Measurements from ENCODE around the gene CRY2.

The CRY2 gene

GRCh38 chr11:45879803-45880686 is 32.8 kb downstream of the CRY2 start:
- no peak overlapping the region for H3K4me3 ChIP-seq (ENCODE audit: low read depth, low read length)
- TF ChIP-seq, protein P1, sequence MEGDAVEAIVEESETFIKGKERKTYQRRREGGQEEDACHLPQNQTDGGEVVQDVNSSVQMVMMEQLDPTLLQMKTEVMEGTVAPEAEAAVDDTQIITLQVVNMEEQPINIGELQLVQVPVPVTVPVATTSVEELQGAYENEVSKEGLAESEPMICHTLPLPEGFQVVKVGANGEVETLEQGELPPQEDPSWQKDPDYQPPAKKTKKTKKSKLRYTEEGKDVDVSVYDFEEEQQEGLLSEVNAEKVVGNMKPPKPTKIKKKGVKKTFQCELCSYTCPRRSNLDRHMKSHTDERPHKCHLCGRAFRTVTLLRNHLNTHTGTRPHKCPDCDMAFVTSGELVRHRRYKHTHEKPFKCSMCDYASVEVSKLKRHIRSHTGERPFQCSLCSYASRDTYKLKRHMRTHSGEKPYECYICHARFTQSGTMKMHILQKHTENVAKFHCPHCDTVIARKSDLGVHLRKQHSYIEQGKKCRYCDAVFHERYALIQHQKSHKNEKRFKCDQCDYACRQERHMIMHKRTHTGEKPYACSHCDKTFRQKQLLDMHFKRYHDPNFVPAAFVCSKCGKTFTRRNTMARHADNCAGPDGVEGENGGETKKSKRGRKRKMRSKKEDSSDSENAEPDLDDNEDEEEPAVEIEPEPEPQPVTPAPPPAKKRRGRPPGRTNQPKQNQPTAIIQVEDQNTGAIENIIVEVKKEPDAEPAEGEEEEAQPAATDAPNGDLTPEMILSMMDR (IDR thresholded peaks at IDR 0.05; ENCODE audit: borderline replicate concordance, insufficient read depth, low read depth, low read length): no peak

DNA sequence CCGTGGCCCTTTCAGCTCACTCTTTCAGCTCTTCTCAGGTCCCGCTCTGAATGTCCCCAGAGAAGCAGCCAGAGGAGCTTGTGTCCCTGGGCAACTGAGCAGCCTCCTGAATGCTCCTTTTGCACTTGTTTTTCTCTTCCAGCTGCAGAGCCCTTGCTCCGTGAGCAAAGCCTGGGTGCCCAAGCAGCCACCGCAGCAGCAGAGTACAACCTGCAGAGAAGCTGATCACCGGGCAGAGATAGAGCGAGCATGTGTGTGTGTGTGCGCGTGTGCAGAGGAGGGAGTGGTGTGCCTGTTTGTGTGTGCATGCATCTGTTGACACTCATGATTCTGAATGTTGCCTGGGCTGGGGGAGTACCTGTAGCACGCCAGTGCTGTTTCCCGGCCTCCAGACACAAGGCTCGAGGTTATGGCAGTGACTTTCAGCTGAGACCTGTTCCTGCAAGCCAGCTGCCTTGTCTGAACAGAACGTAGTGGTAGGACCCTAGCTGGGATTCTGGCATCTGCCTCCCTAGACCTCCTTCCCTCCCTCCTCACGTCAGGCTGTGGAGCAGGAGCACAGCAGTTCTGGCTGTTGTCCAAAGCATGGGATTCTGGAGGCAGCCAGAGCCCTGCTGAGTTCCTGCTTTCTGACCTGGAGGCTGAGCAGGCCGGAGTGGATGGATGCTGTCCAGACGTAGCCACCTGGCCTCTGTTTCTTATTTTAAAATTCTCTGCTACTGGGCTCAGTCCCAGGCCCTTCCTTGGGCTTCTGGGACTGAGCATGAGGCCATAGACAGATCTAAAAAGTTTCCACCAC is 33.7 kb downstream of the CRY2 start:
- no peak overlapping the region for H3K4me3 ChIP-seq (ENCODE audit: low read depth, low read length)
- TF ChIP-seq, protein P1 (IDR thresholded peaks at IDR 0.05; ENCODE audit: borderline replicate concordance, insufficient read depth, low read depth, low read length): no peak

DNA sequence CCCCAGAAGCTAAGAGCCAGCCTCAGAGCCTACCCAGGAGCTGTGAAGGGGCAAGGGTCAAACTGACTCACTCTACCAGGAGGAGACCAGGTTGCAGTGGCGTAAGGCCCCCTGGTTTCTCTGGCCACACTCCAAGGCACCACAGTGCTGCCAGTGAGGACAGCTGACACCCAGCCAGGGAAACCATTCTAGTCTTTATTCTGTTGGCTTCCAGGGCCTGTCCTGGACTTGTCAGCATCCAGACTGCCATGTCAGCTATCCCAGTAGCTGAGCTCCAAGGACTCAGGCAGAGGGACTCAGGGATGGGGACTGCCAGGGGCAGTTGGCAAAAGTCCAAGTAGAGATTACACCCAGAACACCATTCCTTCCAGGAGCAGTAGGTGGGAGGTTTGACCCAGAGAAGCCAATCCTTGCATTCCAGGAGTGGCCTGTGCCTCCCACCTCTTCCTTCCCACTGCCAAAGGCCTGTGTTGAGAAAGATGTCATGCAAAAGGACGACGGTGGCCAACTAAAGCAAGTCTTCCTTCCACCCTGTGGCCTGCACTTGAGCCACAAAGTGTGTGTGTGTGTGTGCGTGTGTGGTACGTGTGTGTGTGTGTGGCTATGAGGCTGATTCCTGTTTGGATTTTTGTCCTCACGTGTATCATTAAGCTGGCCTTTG is 34.6 kb downstream of the CRY2 start:
- TF ChIP-seq, protein P1 (IDR thresholded peaks at IDR 0.05; ENCODE audit: borderline replicate concordance, insufficient read depth, low read depth, low read length): no peak
- no peak overlapping the region for H3K4me3 ChIP-seq (ENCODE audit: low read depth, low read length)

DNA sequence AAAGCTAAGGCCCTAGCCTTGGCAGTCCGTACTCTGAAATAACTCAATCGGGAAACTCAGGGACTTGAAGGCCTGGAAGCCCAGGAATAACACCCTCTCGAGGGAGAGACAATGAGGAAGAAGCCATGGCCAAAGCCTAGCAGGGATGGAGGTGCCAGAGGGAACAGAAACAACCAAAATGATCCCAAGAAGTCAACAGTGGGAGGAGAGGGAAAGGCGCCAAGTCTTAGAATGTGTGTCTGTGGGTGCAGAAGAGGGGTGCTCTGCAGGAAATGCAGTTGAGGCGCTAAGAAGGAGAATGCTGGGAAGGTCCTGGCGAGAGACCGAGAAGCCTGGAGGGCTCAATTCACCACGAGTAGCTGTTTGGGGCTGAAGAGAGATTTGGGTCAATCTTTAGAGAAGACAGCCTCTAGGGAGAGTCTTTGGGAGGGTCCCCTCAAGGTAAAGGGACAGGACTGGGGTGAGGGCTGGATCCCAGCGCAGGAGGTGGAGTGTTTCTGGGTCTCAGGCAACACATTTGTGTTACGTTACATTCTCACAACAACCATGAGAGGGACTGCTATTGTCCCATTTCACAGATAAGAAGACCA is 37.4 kb downstream of the CRY2 start:
- no peak overlapping the region for H3K4me3 ChIP-seq (ENCODE audit: low read depth, low read length)
- TF ChIP-seq, protein P1 (IDR thresholded peaks at IDR 0.05; ENCODE audit: borderline replicate concordance, insufficient read depth, low read depth, low read length): no peak

DNA sequence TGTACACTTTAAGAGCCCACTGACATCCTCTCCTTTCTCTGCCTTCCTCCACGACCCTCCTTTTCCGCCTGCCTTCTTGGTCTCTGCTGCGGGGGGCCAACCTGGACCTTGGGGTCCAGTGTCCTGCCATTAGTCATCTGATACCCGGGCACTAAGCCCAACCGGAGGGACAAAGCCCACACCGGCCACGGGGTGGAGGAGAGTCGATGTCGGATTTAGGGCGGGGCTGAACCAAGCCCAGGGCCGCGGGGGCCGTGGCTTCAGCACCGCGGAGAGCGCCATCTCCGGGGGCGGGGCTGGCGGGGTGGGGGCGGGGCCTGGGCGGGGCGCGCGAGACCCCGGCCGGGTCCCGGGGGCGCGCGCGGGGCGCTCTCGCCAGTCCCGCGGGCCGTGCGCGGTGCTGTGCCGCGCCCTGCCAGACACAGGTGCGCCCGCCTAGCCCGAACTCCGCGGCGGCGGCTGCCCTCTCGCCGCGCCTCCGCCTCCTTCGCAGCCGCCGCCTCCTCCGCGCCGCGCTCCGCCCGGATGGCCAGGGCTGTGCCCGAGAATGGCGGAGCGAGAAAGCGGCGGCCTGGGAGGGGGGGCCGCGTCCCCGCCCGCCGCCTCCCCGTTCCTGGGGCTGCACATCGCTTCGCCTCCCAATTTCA is 38.1 kb downstream of the CRY2 start, which contains the start of gene MAPK8IP1:
Gene MAPK8IP1, plus strand, starts transcription at position 378 of the 647 bp plus-strand sequence. Its CDS starts 170 bp downstream, at position 548.
- TF ChIP-seq, protein P1 (IDR thresholded peaks at IDR 0.05; ENCODE audit: borderline replicate concordance, insufficient read depth, low read depth, low read length): no peak
- peak within 1 kb of the TSS; percentile 27 for H3K4me3 ChIP-seq (ENCODE audit: low read depth, low read length)
